Kidney epithelial cell (primary cell): ENCODE data around the gene THY1. TPM values are rescaled to one million over a fixed set of nuclear protein-coding genes. Genes with fewer than 3 reads are reported as not detected.
A peak's percentile ranks its signal among the peaks of the same experiment; 100 is the strongest.
"Not testable (repeated sequence)": the region's sequence is repeated elsewhere in the genome, so short reads cannot be mapped to it uniquely, and the experiment has no call there.

Experiments used
- DNase-seq: peaks from one replicate; pipeline ENCODE4 v3.0.0-alpha.2; 2010; ENCODE audit warnings: low read depth
- H3K27me3 ChIP-seq: 2 replicates; pipeline ENCODE4 v1.6.0; 2011; ENCODE audit warnings: low read length; ENCODE audit not compliant: control insufficient read depth, insufficient read depth
- H3K36me3 ChIP-seq: 2 replicates; pipeline ENCODE4 v1.5.1; 2011; ENCODE audit warnings: low read length; ENCODE audit not compliant: control insufficient read depth, insufficient read depth
- H3K4me3 ChIP-seq: 2 replicates; pipeline ENCODE4 v1.5.1; 2011; ENCODE audit warnings: low read depth, mild to moderate bottlenecking, control low read depth, low read length
- total RNA-seq: library from RNA; depleted of rRNA; stranded (reverse); fragments of >200 nt; gene quantifications from 2 replicates; pipeline ENCODE4 v1.2.3, GENCODE V29; 2015
- TF ChIP-seq, protein P1 (sequence below): IDR thresholded peaks from 2 replicates; pipeline ENCODE4 v1.5.1; 2011; ENCODE audit warnings: mild to moderate bottlenecking, moderate library complexity, low read length, control low read depth, inconsistent platforms; ENCODE audit not compliant: insufficient read depth, poor library complexity, severe bottlenecking

THY1 gene
- total RNA-seq, 1 donor from 2014 or later: 5.4 TPM

DNA sequence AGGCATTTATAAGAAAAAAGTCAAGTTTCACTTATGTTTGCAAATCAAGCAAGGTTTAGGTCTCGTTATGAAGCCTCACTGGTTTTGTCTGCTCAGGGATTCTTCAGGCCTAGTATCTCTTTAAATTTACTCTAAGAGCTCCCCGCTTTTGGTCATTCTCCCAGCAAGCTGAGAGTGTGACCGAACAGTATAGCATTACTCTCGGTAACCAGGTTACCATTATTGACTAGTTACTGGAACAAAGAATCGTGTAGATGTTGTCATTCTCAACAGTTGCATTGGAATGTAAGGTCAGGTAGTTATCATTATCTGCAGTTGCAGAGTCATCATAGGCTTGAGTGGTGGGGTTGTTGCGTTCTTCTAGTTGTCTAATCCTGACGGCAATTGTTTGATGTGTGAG is 31.7 kb downstream of the THY1 start:
- Histone ChIP-seq H3K4me3 (no peak overlapping the region), H3K27me3 (no peaks in the 10 kb centered on the region), H3K36me3 (no peaks in the 10 kb centered on the region)
- TF ChIP-seq, protein P1, sequence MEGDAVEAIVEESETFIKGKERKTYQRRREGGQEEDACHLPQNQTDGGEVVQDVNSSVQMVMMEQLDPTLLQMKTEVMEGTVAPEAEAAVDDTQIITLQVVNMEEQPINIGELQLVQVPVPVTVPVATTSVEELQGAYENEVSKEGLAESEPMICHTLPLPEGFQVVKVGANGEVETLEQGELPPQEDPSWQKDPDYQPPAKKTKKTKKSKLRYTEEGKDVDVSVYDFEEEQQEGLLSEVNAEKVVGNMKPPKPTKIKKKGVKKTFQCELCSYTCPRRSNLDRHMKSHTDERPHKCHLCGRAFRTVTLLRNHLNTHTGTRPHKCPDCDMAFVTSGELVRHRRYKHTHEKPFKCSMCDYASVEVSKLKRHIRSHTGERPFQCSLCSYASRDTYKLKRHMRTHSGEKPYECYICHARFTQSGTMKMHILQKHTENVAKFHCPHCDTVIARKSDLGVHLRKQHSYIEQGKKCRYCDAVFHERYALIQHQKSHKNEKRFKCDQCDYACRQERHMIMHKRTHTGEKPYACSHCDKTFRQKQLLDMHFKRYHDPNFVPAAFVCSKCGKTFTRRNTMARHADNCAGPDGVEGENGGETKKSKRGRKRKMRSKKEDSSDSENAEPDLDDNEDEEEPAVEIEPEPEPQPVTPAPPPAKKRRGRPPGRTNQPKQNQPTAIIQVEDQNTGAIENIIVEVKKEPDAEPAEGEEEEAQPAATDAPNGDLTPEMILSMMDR: no peak
- DNase-seq: no peak

DNA sequence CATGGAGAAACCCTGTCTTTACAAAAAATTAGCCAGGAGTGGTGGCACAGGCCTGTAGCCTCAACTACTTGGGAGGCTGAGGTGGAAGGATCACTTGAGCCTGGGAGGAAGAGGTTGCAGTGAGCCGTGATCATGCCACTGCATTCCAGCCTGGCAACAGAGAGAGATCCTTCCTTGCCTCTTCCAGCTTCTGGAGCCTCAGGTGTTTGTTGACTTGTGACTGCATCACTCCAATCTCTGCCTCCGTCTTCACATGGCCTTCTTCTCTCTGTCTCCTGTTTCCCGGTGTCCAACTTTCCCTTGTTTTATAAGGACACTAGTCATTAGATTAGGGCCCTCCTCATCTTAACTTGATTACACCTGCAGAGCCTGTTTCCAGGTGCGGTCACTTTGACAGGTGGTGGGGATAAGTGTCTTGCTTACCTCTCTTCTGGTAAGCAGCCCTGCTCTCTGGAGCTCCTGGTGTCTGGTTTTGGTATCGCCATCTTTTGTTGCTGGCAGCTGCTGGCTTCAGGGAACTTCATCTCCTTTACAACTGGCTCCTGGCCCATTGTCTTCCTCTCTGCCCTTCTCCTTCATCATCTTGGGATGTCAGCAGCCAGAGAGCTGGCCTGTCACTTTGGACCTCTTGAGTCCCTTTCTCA is 33.2 kb downstream of the THY1 start:
- DNase-seq: no peak
- H3K4me3 ChIP-seq: no peak overlapping the region
- H3K27me3 ChIP-seq: no peaks in the 10 kb centered on the region
- TF ChIP-seq, protein P1: peak; percentile 36
- H3K36me3 ChIP-seq: no peaks in the 10 kb centered on the region

DNA sequence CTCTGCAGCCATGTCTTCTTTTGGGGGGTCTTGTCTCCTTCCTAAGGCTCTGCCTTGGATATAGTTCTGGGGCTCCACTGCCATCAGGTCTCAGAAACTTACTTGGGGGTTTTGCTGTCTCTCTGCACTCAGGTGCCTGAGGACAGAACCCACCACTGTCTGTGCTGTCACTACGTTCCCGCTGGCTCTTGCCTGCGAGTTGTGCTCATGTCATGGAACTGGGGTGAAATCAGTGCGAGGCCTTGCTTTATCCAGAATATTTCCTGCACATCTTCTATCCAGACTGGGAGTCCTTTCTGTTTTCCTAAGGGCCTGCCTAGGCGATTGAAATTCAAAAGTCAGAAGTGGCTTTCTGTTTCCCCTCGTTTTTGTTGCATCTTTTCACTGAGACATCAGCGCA is 34.9 kb downstream of the THY1 start:
- Histone ChIP-seq H3K27me3 (no peaks in the 10 kb centered on the region), H3K36me3 (no peaks in the 10 kb centered on the region), H3K4me3 (no peak overlapping the region)
- no peak for DNase-seq
- TF ChIP-seq, protein P1: no peak

DNA sequence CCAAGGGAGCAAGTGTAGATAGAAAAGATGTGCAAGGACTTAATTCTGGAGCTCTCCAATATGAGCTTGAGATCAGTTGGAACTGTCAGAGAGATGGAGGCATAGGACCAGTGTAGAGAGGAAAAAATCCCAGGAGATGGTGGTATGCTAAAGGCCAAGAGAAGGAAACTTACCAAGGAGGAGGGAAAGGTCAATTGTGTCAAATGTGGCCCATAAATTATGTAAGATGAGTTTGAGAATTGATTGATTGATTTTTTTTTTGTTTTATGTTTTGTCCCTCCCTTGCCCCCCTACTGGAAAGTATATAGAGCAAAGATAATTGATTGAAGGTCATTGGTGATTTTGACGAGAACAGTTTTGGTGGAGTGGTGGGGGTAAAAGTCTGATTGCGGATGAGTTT is 38.6 kb downstream of the THY1 start:
- DNase-seq: no peak
- TF ChIP-seq, protein P1: no peak

DNA sequence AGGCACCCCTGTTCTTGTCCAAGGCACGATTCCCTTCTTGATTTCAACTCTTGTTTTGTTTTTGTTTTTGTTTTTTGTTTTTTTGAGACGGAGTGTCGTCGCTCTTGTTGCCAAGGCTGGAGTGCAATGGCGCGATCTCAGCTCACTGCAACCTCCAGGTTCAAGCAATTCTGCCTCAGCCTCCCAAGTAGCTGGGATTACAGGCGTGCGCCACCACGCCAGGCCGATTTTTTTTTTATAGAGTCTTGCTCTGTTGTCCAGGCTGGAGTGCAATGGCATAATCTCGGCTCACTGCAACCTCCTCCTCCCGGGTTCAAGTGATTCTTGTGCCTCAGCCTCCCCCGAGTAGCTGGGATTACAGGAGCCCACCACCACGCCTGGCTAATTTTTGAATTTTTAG is 40.5 kb downstream of the THY1 start:
- not testable (repeated sequence) for DNase-seq

More for the DNA sequence above, 38.6 kb downstream of the THY1 start:
- Histone ChIP-seq H3K4me3 (no peak overlapping the region), H3K27me3 (no peaks in the 10 kb centered on the region), H3K36me3 (no peaks in the 10 kb centered on the region)

DNA sequence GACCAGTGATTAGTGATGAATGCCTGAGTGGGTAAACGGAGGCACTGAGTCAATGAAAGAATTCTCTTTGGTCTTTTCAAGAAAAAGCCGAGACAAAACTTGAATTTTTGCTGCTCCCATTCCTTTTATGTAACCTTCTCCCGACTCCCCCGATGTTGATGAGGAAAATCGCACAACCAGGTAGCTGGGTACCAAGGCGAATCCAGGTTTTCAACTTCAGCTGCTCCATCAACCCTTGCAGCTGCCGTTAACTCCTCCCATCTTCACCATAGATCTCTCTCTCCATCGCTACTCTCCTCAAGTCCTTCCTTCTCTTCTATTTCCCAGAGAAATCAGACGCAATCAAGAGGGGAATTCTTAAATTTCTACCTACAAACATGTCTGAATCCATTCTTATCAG is 40.9 kb downstream of the THY1 start:
- TF ChIP-seq, protein P1: no peak
- Histone ChIP-seq H3K36me3 (no peaks in the 10 kb centered on the region), H3K27me3 (no peaks in the 10 kb centered on the region), H3K4me3 (peak overlapping the region; percentile 23)
- DNase-seq: no peak

More for the DNA sequence above, 40.5 kb downstream of the THY1 start:
- not testable (repeated sequence) for H3K4me3 ChIP-seq, H3K27me3 ChIP-seq, H3K36me3 ChIP-seq
